HG03039 (cell line): ENCODE results near the gene PRKAR2B.
"Not testable (repeated sequence)": the region's sequence is repeated elsewhere in the genome, so short reads cannot be mapped to it uniquely, and the experiment has no call there.

ENCODE experiments used
- ATAC-seq: cut with Tn5 transposase; IDR thresholded peaks from one replicate; pipeline ENCODE4 v1.9.1; 2021; ENCODE audit warnings: mild to moderate bottlenecking, moderate library complexity; ENCODE audit not compliant: unreplicated experiment

The PRKAR2B gene

DNA sequence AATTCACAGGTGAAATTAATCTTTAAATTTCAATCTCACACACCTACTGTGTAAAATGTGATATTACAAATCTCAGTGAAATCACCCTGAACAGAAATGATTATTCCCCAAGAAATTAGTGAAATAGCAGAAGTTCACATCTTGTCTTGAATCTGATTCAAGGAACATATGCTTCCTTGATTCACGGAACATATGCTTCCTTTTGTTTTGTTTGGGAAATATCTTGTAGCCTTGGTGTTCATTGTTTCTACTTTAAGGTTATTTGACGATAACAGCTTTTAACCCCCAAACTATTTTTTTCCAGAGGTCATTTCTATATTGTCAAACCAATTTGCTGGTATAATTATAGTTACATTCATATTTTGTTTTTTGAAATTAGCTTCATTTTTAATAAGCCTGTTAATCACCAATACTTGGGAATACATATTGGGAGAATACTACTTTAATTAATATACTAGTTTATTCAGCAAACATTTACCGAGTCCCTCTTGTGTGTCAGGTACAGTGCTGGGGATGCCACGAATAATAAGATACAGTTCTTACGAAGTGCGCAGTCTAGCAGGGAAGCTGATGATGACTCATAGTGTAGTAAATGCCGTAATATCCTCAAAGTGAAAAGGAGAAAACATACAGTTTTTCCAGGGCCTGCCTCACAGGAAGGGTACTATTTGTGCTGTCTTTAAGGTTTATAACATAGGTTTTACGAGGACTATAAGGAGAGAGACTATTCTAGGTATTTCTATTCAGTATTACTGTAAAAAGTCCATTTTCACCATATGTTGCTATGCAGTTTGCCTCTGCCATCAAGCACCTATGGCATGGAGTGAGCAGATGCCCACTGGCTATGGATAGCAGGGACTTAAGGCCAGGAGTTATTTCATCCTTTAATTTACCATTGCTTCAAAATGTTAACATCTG is 32.5 kb downstream of the PRKAR2B start:
- ATAC-seq: no peak

DNA sequence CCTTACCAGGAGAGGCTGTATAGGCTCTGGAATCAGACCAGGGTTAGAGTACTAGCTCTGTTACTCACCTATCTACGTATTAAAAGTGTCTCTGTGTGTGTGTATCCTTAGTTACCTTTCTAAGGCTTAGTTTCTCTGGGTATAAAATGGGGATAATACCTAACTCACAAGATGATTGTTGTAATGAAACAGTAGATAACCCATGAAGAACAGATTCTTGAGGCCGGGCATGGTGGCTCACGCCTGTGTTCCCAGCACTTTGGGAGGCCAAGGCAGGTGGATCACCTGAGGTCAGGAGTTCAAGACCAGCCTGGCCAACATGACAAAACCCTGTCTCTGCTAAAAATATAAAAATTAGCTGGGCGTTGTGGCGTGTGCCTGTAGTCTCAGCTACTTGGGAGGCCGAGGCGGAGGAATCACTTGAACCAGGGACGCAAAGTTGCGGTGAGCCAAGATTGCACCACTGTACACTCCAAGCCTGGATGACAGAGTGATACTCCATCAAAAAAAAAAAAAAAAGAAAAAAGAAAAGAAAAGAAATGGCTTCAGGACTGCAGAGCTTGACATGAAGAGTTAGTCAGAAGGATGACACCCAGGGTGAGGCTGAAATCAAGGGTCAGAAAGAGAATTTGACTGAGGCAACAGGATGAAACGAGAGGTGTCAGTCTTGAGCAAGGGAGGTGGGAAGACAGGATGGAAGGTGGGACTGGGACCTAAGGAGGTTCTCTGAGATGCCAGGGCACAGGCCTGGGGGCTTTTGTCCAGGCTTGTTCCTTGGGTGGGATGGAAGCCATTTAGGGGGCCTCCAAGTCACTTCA is 33.4 kb downstream of the PRKAR2B start:
- no peak for ATAC-seq

- no peak for ATAC-seq
Measured at GRCh38 chr7:107078517-107078966, 34.0 kb downstream of the PRKAR2B start.

GRCh38 chr7:107079212-107079940 is 34.9 kb downstream of the PRKAR2B start:
- ATAC-seq: no peak

DNA sequence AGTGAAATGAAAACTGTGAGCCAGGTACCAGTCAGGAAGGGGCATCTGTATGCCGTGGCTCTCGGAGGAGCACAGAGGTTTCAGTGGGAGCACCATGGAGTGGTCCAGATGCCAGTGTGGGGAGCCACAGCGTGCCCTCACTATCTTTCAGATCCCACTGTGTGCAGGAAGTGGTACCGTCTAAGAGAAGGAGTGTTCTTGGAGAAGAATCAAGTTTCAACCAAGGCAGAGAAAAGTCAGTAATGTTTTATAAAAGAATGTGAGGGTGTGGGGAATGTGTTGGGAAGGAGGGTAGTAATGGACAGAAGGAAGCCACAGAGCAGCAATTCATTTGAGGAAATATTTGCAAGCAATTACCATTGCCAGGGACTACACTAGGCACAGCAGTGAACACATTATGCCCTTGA is 35.6 kb downstream of the PRKAR2B start:
- no peak for ATAC-seq

- ATAC-seq: no peak
Measured at GRCh38 chr7:107080533-107080932, 36.0 kb downstream of the PRKAR2B start.

- no peak for ATAC-seq
Measured at GRCh38 chr7:107085180-107085579, 40.7 kb downstream of the PRKAR2B start.

DNA sequence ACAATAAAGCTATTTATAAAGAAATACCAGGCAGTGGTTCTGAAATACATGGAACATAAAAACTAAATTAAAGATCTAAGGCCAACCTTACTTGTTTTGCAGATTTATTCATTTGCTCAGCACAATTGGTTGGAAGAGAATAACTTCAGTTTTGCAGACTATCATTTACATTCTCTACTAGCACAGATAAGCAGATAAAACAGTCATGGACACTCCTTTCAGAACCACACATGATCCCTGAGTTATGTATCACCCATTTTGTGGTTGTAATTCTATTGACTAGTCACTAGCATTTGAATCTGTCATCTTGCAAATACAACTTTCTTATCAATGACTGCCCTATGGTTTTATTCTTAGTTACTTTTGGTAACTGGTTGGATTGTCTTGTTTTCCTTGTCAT is 45.1 kb downstream of the PRKAR2B start:
- ATAC-seq: no peak

GRCh38 chr7:107090457-107090856 is 46.0 kb downstream of the PRKAR2B start:
- no peak for ATAC-seq

DNA sequence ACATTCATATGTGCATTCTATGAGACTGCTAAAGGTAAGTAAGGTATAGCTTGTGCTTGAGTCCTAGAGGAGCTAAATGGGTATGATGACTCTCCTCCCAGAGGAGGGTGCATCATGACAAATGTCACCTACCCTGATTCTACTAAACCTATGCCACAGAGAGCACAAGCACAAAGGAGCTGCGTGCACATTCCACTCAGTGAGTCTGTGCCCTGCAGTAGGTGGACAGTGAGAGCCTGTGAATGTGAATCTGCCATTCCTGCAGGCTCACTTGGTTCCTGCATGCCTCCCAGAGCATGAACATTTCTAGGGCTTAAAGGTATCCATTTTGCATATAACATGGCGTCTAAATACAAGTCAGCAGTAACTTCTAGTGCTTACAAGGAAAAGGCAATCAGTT is 46.8 kb downstream of the PRKAR2B start:
- no peak for ATAC-seq

DNA sequence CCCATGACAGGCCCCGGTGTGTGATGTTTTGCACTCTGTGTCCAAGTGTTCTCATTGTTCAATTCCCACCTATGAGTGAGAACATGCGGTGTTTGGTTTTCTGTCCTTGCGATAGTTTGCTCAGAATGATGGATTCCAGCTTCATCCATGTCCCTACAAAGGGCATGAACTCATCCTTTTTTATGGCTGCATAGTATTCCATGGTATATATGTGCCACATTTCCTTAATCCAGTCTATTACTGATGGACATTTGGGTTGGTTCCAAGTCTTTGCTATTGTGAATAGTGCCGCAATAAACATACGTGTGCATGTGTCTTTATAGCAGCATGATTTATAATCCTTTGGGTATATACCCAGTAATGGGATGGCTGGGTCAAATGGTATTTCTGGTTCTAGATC is 49.2 kb downstream of the PRKAR2B start:
- not testable (repeated sequence) for ATAC-seq

DNA sequence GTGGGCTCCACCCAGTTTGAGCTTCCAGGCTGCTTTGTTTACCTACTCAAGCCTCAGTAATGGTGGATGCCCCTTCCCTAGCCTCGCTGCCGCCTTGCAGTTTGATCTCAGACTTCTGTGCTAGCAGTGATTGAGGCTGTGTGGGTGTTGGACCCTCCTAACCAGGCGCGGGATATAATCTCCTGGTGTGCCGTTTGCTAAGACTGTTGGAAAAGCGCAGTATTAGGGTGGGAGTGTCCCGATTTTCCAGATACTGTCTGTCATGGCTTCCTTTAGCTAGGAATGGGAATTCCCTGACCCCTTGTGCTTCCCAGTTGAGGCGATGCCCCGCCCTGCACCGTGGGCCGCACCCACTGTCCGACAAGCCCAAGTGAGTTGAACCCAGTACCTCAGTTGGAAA is 54.6 kb downstream of the PRKAR2B start:
- ATAC-seq: not testable (repeated sequence)

- ATAC-seq: no peak
Measured at GRCh38 chr7:107100824-107101223, 56.3 kb downstream of the PRKAR2B start.

- no peak for ATAC-seq
Measured at GRCh38 chr7:107103369-107103768, 58.9 kb downstream of the PRKAR2B start.

- no peak for ATAC-seq
Measured at GRCh38 chr7:107104801-107105200, 60.3 kb downstream of the PRKAR2B start.

- no peak for ATAC-seq
Measured at GRCh38 chr7:107105591-107106245, 61.2 kb downstream of the PRKAR2B start.

GRCh38 chr7:107108793-107109371 is 64.4 kb downstream of the PRKAR2B start:
- ATAC-seq: no peak

GRCh38 chr7:107109955-107110354 is 65.5 kb downstream of the PRKAR2B start:
- ATAC-seq: no peak

DNA sequence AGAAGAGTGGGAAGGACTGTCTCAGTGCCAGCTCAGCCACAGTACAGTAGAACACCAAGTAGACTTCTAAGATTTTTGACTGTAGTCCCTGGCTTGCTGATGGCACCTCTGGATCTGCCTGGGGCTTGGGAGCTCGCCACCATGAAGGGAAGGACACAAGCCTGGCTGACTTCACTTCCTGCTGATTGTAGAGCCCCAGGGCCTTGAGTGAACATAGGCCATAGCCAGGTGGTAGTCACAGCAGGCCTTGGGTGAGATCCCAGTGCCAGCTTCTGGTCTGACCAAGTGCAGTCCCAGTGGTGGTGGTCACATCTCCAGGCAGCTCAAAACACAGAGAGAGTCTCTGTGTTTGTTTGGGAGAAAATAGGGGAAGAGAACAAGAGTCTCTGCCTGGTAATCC is 66.7 kb downstream of the PRKAR2B start:
- no peak for ATAC-seq

DNA sequence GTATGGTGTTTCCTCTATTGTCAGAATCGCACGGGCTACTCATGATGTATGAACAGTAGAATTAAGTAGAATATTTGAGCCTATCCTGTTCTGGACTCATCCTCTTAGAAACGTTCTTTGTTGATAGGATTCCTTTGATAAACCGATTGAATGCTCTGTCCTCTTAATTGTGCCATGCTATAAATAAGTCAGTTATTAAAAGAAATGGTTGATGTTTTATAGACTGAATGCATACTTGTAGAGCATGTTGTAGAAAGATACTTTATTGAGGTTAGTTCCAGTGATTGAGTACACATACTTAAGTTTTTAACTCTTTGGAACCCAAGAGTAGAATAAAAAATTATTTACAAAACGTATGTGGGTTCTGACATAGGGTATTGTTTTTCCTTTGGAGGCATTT is 69.4 kb downstream of the PRKAR2B start:
- no peak for ATAC-seq
